Gastrocnemius medialis (tissue), 4 donors: ENCODE measurements around the gene GJA5. TPM values are rescaled to one million over a fixed set of nuclear protein-coding genes. Genes with fewer than 3 reads are reported as not detected.

ENCODE experiments used
- ATAC-seq, 2 donors: fragments of 150-250 bp; one replicate each; pipeline ENCODE4 v1.9.1; 2016
- DNase-seq, 2 donors: peaks; one replicate each; pipeline ENCODE4 v3.0.0-alpha.2; 2019
- H3K27ac ChIP-seq, 4 donors: fragments of 200-600 bp; sonication (generic); 1 replicate in 1 of 4; 2 replicates in 3 of 4; pipeline ENCODE4 v1.5.1; 2016 to 2018; ENCODE audit warnings: mild to moderate bottlenecking in 2 of 4, moderate library complexity in 1 of 4
- H3K27me3 ChIP-seq, 3 donors: fragments of 200-600 bp; sonication (generic) in 2 of 3; 1 replicate in 1 of 3; 2 replicates in 2 of 3; pipeline versions ENCODE4 v1.5.1 to v1.6.0; 2016 to 2019; ENCODE audit warnings: mild to moderate bottlenecking in 1 of 3, moderate library complexity in 1 of 3
- H3K36me3 ChIP-seq, 2 donors: fragments of 200-600 bp; sonication (generic) in 1 of 2; one replicate each; pipeline ENCODE4 v1.5.1; 2017 to 2018
- H3K4me1 ChIP-seq, 2 donors: fragments of 200-600 bp; sonication (generic) in 1 of 2; one replicate each; pipeline ENCODE4 v1.5.1; 2016 to 2017; ENCODE audit warnings: mild to moderate bottlenecking in 2 of 2
- H3K4me3 ChIP-seq, 4 donors: fragments of 200-600 bp; sonication (generic) in 3 of 4; 1 replicate in 1 of 4; 2 replicates in 3 of 4; pipeline ENCODE4 v1.5.1; 2016 to 2019; ENCODE audit warnings: mild to moderate bottlenecking in 2 of 4
- H3K9me3 ChIP-seq, 3 donors: fragments of 200-600 bp; sonication (generic) in 2 of 3; 1 replicate in 1 of 3; 2 replicates in 2 of 3; pipeline ENCODE4 v1.5.1; 2016 to 2019
- POLR2A ChIP-seq, 2 donors: fragments of 450-650 bp; IDR thresholded peaks; one replicate each; pipeline ENCODE4 v1.6.1; 2017; ENCODE audit warnings: antibody characterized with exemption in 2 of 2, mild to moderate bottlenecking in 2 of 2, moderate library complexity in 2 of 2
- in situ Hi-C, 4 donors: fragments of 200-750 bp; cut with MboI; loops; one replicate each; pipeline versions ENCODE4 v1.15.0 to v1.8.0; 2017; ENCODE audit warnings: low sequenced_read_pairs in 4 of 4
- intact Hi-C: fragments of 100-400 bp; cut with DNase I; formaldehyde crosslinking; loops from one replicate; pipeline ENCODE4 v1.15.1; 2023; ENCODE audit warnings: low total_unique reads
- total RNA-seq, 4 donors: library from RNA; depleted of rRNA; stranded (reverse); fragments of >200 nt; gene quantifications; one replicate each; pipeline versions ENCODE4 v1.1.0 to v1.2.3, GENCODE V29; 2016
- TF ChIP-seq, protein P1 (sequence below), 5 experiments: fragments of 450-650 bp in 3 of 5; fragments of 200-600 bp in 2 of 5; sonication (generic) in 2 of 5; IDR thresholded peaks in 4 of 5; conservative IDR thresholded peaks in 1 of 5; 1 replicate in 4 of 5; 2 replicates in 1 of 5; pipeline ENCODE4 v1.5.1; 2016 to 2019; ENCODE audit warnings: antibody characterized with exemption in 5 of 5, mild to moderate bottlenecking in 3 of 5, moderate library complexity in 3 of 5

GJA5 gene
- total RNA-seq, 4 donors from 2014 or later: 1.4 to 7.7 (median 2.6) TPM

DNA sequence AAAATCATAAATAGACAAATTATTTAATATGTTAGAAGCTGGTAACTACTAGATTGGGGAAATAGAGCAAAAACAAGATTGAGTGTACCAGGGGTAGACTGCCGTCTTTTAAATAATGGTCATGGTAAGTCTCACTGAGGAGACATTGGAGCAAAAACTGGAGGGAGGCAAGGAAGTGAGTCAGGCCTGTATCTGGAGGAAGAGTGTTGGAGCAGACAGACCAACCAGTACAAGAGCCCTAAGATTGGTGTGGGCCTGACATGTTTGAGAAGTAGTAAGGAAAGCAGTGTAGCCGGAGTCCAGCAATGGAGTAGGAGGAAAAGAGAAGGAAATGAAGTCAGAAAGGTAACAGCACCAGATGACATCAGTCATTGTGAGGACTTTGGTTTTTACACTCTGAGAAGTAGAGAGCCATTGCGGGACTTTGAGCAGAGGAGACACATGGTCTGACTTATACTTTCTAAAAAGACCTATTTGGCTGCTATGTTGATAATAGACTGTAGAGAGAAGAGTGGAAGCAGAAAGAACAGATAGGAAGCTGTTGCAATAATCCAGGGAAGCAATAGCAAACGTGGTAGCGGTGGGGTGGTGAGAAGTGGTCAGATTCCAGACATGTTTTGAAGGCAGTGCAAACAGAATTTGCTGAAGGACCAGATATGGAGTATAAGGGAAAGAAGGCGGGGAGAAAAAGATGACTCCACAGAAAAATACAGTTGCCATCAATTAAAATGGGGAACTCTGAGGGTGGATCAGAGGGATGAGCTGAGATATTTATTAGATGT, 44.7 kb upstream of the GJA5 start:
- ATAC-seq (no peak), DNase-seq (no peak)
- Histone ChIP-seq H3K4me1 (no peaks in the 10 kb centered on the region), H3K27ac (no peak overlapping the region), H3K9me3 (no peaks in the 10 kb centered on the region), H3K36me3 (no peaks in the 10 kb centered on the region), H3K4me3 (no peak overlapping the region), H3K27me3 (no peaks in the 10 kb centered on the region)
- intact Hi-C loops (no loop called here), in situ Hi-C loops (no loop called here)
- TF ChIP-seq, protein P1, sequence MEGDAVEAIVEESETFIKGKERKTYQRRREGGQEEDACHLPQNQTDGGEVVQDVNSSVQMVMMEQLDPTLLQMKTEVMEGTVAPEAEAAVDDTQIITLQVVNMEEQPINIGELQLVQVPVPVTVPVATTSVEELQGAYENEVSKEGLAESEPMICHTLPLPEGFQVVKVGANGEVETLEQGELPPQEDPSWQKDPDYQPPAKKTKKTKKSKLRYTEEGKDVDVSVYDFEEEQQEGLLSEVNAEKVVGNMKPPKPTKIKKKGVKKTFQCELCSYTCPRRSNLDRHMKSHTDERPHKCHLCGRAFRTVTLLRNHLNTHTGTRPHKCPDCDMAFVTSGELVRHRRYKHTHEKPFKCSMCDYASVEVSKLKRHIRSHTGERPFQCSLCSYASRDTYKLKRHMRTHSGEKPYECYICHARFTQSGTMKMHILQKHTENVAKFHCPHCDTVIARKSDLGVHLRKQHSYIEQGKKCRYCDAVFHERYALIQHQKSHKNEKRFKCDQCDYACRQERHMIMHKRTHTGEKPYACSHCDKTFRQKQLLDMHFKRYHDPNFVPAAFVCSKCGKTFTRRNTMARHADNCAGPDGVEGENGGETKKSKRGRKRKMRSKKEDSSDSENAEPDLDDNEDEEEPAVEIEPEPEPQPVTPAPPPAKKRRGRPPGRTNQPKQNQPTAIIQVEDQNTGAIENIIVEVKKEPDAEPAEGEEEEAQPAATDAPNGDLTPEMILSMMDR (IDR thresholded peaks at IDR 0.05 in 4 of 5, conservative IDR thresholded peaks at IDR 0.05 in 1 of 5): no peak
- TF ChIP-seq POLR2A (IDR thresholded peaks at IDR 0.05): no peak

DNA sequence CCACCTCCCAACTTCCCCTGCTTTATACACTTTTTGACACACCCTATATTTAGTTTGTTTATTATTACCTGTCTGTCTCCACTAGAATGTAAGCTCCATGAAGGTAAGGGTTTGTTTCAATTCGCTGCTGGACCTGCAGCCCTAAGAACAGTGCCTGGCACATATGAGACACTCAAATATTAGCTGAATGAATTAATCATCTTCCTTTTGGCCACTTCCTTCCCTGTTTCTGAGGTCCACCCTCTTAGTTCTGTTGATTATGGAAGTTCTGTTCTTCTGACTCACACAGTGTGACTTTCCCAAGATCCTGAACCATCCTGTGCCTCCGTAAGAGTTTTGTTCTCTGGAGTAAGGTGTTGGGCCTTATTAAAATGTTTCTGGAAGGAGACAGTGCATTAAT, 40.4 kb upstream of the GJA5 start:
- in situ Hi-C loops: no loop called here
- H3K4me3 ChIP-seq: no peak overlapping the region
- intact Hi-C loops: no loop called here
- H3K27me3 ChIP-seq: no peaks in the 10 kb centered on the region
- ATAC-seq (no peak), DNase-seq (no peak)
- no peaks in the 10 kb centered on the region for H3K4me1 ChIP-seq
- H3K9me3 ChIP-seq: no peaks in the 10 kb centered on the region
- no peak overlapping the region for H3K27ac ChIP-seq
- TF ChIP-seq, protein P1 (IDR thresholded peaks at IDR 0.05 in 4 of 5, conservative IDR thresholded peaks at IDR 0.05 in 1 of 5): no peak
- TF ChIP-seq POLR2A (IDR thresholded peaks at IDR 0.05): no peak
- no peaks in the 10 kb centered on the region for H3K36me3 ChIP-seq

DNA sequence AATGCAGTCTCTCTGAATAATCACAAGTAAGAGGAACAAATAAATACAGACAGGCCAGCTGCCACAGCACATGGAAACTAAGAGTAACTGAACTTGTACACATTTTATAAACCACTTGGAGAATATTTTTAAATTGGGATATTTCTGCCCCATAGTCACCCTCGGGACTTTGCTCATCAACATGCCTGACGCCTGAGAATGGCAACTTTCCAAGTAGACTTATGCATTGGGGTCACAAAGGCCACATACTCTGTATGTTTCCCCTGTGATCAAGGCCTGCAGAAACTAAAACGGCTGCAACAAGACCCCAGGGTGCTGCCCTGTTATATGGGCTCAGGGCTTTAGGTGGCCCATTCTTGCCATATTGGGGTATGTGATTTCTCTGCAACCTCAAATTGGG, 38.3 kb upstream of the GJA5 start:
- H3K27ac ChIP-seq: no peak overlapping the region
- TF ChIP-seq, protein P1 (IDR thresholded peaks at IDR 0.05 in 4 of 5, conservative IDR thresholded peaks at IDR 0.05 in 1 of 5): no peak
- TF ChIP-seq POLR2A (IDR thresholded peaks at IDR 0.05): no peak
- H3K27me3 ChIP-seq: peaks cover 0 to 4% (median 0%) of the 10 kb centered on the region in 3 donors
- in situ Hi-C loops (no loop called here), intact Hi-C loops (no loop called here)
- no peaks in the 10 kb centered on the region for H3K4me1 ChIP-seq
- no peak for ATAC-seq
- no peak overlapping the region for H3K4me3 ChIP-seq
- no peaks in the 10 kb centered on the region for H3K9me3 ChIP-seq
- DNase-seq: no peak
- no peaks in the 10 kb centered on the region for H3K36me3 ChIP-seq

DNA sequence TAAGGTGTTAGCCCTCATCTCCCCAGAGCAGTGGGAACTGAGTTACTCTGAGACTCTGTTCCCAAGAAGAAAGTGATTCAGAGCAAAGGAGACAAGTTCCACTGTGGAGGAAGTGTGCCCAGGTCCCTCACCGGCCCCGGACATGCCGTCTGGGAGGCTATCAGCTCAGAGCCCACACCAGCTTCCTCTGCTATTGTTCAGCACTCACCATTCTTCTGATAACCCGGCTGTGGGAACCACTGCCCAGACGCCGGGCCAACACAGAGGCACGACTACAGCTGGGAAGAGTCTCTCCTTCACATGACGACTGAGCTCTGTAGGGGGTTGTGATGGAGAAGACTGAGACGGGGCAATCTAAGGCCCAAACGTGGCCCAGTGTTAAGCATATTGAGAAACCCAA, 34.2 kb upstream of the GJA5 start:
- Histone ChIP-seq H3K36me3 (no peaks in the 10 kb centered on the region), H3K27ac (no peak overlapping the region), H3K4me1 (no peaks in the 10 kb centered on the region), H3K4me3 (no peak overlapping the region), H3K9me3 (no peaks in the 10 kb centered on the region), H3K27me3 (peaks cover 0 to 4% (median 0%) of the 10 kb centered on the region in 3 donors)
- intact Hi-C loops (no loop called here), in situ Hi-C loops (no loop called here)
- ATAC-seq: no peak
- no peak for DNase-seq
- TF ChIP-seq POLR2A (IDR thresholded peaks at IDR 0.05): no peak
- TF ChIP-seq, protein P1 (IDR thresholded peaks at IDR 0.05 in 4 of 5, conservative IDR thresholded peaks at IDR 0.05 in 1 of 5): no peak
